ENCODE measurements around the gene GALNT9.

The GALNT9 gene

DNA sequence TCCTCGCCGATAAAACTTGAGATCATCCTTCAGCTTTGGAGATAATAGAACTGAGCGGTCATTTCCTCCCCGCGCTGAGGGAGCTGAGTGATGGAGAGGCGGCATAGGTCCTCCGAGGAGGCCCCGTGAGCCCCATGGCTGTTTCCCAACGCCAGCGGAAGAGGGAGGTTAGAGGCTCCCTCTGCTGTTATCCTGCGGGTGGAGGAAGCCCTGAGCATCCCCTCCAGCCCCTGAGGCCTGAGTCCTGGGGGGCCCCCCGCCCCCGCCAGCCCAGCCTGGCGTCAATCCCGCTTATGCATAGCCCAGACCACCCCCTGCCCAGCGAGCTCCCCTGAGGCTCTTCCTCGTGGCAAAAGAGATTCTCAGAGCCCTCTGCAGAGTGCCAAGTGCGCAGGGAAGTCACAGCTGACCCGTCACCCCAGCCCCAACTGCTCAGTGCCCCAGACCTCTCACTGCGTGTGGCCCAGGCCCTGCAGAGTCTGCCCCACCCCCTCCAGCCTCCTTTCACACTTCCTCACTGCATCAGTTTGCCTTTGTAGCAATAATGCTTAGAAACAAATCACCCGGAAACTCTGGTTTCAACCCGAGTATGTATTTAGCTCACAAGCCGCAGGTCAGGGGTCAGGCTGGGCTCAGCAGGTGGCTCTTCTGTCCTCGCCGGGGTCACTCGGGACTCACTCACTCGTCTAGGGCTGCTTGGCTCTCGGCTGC lies 44.7 kb upstream of the GALNT9 start:
- ChIA-PET POLR2A (no interaction called here), CTCF (interaction anchor here (0.8 kb wide), 1 partner anchor 40 kb away, joined by 3 read pairs; no protein-coding TSS in a partner anchor)
- DNase-seq (ENCODE audit: extremely low spot score), result no peak
- TF ChIP-seq HDGF (IDR thresholded peaks at IDR 0.05; ENCODE audit: borderline replicate concordance), result no peak
- no peak for TF ChIP-seq PKNOX1 (IDR thresholded peaks at IDR 0.05)

DNA sequence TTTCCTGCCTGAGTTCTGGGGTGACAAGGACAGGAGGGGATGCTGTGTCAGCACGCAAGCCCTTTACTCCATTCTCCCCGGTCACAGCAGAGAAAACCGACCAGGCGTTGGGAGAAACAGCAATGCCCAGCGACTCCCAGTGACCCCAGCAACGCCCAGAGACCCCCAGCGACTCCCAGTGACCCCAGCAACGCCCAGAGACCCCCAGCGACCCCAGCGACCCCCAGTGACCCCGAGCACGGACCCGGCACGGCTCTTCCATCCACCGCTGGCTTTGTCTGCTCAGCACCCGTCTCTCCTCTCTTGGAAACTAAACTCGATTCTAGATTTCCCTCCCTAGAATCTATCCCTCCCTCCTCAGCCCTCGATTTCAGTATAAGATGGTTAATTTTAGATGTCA lies 38.5 kb upstream of the GALNT9 start:
- ChIA-PET CTCF (no interaction called here), POLR2A (no interaction called here)
- TF ChIP-seq NFRKB (IDR thresholded peaks at IDR 0.05), result no peak
- TF ChIP-seq TARDBP (IDR thresholded peaks at IDR 0.05), result no peak
- TF ChIP-seq ZNF384 (IDR thresholded peaks at IDR 0.05), result no peak
- no peak for TF ChIP-seq BHLHE40 (IDR thresholded peaks at IDR 0.05; ENCODE audit: borderline replicate concordance)
- TF ChIP-seq ARNT (IDR thresholded peaks at IDR 0.05), result no peak
- no peak for TF ChIP-seq CTBP1 (IDR thresholded peaks at IDR 0.05; ENCODE audit: borderline replicate concordance)
- no peak for TF ChIP-seq ELF4 (IDR thresholded peaks at IDR 0.05)
- TF ChIP-seq HDGF (IDR thresholded peaks at IDR 0.05; ENCODE audit: borderline replicate concordance), result no peak
- no peak for TF ChIP-seq SP1 (IDR thresholded peaks at IDR 0.05)
- DNase-seq (ENCODE audit: extremely low spot score), result no peak

GRCh38 chr12:132367071-132367851 lies 37.9 kb upstream of the GALNT9 start:
- no peak for TF ChIP-seq ARNT (IDR thresholded peaks at IDR 0.05)
- TF ChIP-seq ZNF384 (IDR thresholded peaks at IDR 0.05), result no peak
- TF ChIP-seq ELF4 (IDR thresholded peaks at IDR 0.05), result no peak
- TF ChIP-seq TARDBP (IDR thresholded peaks at IDR 0.05), result no peak
- no peak for TF ChIP-seq SP1 (IDR thresholded peaks at IDR 0.05)
- TF ChIP-seq FOXK2 (IDR thresholded peaks at IDR 0.05), result no peak
- TF ChIP-seq L3MBTL2 (conservative IDR thresholded peaks at IDR 0.05), result no peak
- no peak for TF ChIP-seq LEF1 (IDR thresholded peaks at IDR 0.05; ENCODE audit: borderline replicate concordance)
- no peak for TF ChIP-seq SUZ12 (IDR thresholded peaks at IDR 0.05)
- no peak for TF ChIP-seq FOXA1 (IDR thresholded peaks at IDR 0.05)
- TF ChIP-seq PKNOX1 (IDR thresholded peaks at IDR 0.05), result no peak
- no peak for TF ChIP-seq NFRKB (IDR thresholded peaks at IDR 0.05)
- no peak for TF ChIP-seq CTBP1 (IDR thresholded peaks at IDR 0.05; ENCODE audit: borderline replicate concordance)
- no peak for TF ChIP-seq HDGF (IDR thresholded peaks at IDR 0.05; ENCODE audit: borderline replicate concordance)
- no peak for TF ChIP-seq FOXM1 (IDR thresholded peaks at IDR 0.05; ENCODE audit: borderline replicate concordance)
- TF ChIP-seq BHLHE40 (IDR thresholded peaks at IDR 0.05; ENCODE audit: borderline replicate concordance), result no peak
- no peak for DNase-seq (ENCODE audit: extremely low spot score)
- CTCF ChIA-PET, result no interaction called here
- POLR2A ChIA-PET, result no interaction called here

DNA sequence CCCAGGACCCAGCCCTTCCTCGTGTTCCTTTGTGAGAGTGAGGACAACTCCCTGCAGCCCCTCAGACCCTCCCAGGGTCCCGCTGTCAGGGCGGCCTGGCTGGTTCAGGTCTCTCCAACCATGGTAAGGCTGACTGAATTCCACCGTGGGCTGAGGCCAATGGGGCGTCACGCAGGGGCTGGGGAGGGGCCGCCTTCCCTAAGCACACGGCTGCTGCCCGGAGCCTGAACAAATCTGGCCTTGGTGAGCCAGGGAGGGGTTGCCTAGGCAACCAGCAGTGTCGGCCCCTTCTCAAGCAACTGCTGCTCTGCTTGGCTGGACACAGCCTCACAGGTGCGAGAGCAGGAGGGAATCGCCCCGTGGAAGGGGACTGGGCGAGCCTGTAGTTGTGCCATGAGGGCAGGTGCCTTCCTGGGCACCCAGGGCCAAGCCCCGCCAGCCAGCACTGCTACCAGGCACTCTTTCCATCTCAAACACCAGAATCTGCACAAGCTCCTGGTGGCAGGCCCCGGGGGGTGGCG lies 37.0 kb upstream of the GALNT9 start:
- DNase-seq (ENCODE audit: extremely low spot score), result no peak
- POLR2A ChIA-PET, result no interaction called here
- CTCF ChIA-PET, result no interaction called here
- TF ChIP-seq ZNF384 (IDR thresholded peaks at IDR 0.05), result no peak
- no peak for TF ChIP-seq FOXK2 (IDR thresholded peaks at IDR 0.05)
- TF ChIP-seq ELF4 (IDR thresholded peaks at IDR 0.05), result no peak
- TF ChIP-seq FOXA1 (IDR thresholded peaks at IDR 0.05), result no peak
- TF ChIP-seq SUZ12 (IDR thresholded peaks at IDR 0.05), result no peak
- no peak for TF ChIP-seq ARNT (IDR thresholded peaks at IDR 0.05)
- no peak for TF ChIP-seq NFRKB (IDR thresholded peaks at IDR 0.05)
- no peak for TF ChIP-seq HDGF (IDR thresholded peaks at IDR 0.05; ENCODE audit: borderline replicate concordance)

DNA sequence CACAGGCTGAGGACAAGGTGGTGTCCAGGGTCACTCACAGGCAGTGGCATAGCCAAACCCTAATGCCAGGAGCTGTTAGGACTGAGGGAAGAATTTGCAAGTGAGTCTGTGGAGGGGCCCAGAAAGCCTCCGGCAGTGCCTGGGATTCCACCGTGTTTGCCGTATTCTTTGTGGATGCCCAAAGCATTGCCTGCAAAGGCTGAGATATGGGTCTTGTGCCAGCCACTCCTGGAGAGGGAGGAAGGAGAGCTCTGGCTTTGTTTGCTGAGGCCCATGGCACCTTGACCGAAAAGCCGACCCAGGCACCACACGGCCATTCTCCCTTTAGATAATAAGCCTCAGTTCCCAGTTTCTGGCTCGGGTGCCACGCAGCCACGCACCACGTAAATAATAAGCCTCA lies 35.8 kb upstream of the GALNT9 start:
- no peak for DNase-seq (ENCODE audit: extremely low spot score)
- TF ChIP-seq SP1 (IDR thresholded peaks at IDR 0.05) (no peak), FOXK2 (IDR thresholded peaks at IDR 0.05) (no peak), PKNOX1 (IDR thresholded peaks at IDR 0.05) (no peak), LEF1 (IDR thresholded peaks at IDR 0.05; ENCODE audit: borderline replicate concordance) (no peak), CTBP1 (IDR thresholded peaks at IDR 0.05; ENCODE audit: borderline replicate concordance) (no peak), FOXA1 (IDR thresholded peaks at IDR 0.05) (no peak), BHLHE40 (IDR thresholded peaks at IDR 0.05; ENCODE audit: borderline replicate concordance) (no peak), L3MBTL2 (conservative IDR thresholded peaks at IDR 0.05) (no peak), ELF4 (IDR thresholded peaks at IDR 0.05) (no peak), TARDBP (IDR thresholded peaks at IDR 0.05) (no peak), ARNT (IDR thresholded peaks at IDR 0.05) (no peak), NFRKB (IDR thresholded peaks at IDR 0.05) (no peak), ZNF384 (IDR thresholded peaks at IDR 0.05) (no peak), SUZ12 (IDR thresholded peaks at IDR 0.05) (no peak), HDGF (IDR thresholded peaks at IDR 0.05; ENCODE audit: borderline replicate concordance) (no peak), FOXM1 (IDR thresholded peaks at IDR 0.05; ENCODE audit: borderline replicate concordance) (no peak)
- ChIA-PET CTCF (no interaction called here), POLR2A (no interaction called here)

DNA sequence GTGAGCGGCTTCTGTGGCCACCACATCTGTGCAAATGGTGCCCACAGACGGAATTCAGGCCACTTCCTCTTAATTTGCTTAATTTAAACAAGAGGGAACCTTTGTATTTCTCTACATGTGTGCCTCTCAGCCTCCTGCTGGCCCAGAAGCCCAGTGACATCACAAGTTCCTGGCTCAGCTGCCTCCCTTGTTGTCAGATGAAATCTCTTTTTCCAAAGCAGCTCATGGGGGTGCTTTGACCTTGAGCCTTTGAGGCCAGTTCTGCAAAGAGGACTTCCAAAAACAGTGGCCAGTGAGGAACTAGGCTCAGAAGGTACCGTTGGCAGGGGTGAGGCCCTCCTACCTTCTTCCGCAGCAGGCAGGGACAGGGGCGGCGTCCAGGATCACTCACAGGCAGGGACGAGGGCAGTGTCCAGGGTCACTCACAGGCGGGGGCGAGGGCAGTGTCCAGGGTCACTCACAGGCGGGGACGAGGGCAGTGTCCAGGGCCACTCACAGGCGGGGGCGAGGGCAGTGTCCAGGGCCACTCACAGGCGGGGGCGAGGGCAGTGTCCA lies 35.0 kb upstream of the GALNT9 start:
- DNase-seq (ENCODE audit: extremely low spot score), result no peak
- CTCF ChIA-PET, result no interaction called here
- TF ChIP-seq ARNT (IDR thresholded peaks at IDR 0.05) (no peak), FOXA1 (IDR thresholded peaks at IDR 0.05) (no peak), L3MBTL2 (conservative IDR thresholded peaks at IDR 0.05) (no peak), PKNOX1 (IDR thresholded peaks at IDR 0.05) (no peak), TARDBP (IDR thresholded peaks at IDR 0.05) (no peak), SP1 (IDR thresholded peaks at IDR 0.05) (no peak), HDGF (IDR thresholded peaks at IDR 0.05; ENCODE audit: borderline replicate concordance) (no peak), NFRKB (IDR thresholded peaks at IDR 0.05) (no peak), SUZ12 (IDR thresholded peaks at IDR 0.05) (no peak), BHLHE40 (IDR thresholded peaks at IDR 0.05; ENCODE audit: borderline replicate concordance) (no peak), FOXM1 (IDR thresholded peaks at IDR 0.05; ENCODE audit: borderline replicate concordance) (no peak)
- POLR2A ChIA-PET, result no interaction called here

All from HEK293T (cell line).